AG08395 (cell line): ENCODE measurements around the gene AZGP1.
A peak's percentile ranks its signal among the peaks of the same experiment; 100 is the strongest.
"Not testable (repeated sequence)": the region's sequence is repeated elsewhere in the genome, so short reads cannot be mapped to it uniquely, and the experiment has no call there.

Experiments used
- DNase-seq: peaks from one replicate; pipeline ENCODE4 v3.0.0; 2012; ENCODE audit warnings: mixed read lengths, low spot score

AZGP1 gene

DNA sequence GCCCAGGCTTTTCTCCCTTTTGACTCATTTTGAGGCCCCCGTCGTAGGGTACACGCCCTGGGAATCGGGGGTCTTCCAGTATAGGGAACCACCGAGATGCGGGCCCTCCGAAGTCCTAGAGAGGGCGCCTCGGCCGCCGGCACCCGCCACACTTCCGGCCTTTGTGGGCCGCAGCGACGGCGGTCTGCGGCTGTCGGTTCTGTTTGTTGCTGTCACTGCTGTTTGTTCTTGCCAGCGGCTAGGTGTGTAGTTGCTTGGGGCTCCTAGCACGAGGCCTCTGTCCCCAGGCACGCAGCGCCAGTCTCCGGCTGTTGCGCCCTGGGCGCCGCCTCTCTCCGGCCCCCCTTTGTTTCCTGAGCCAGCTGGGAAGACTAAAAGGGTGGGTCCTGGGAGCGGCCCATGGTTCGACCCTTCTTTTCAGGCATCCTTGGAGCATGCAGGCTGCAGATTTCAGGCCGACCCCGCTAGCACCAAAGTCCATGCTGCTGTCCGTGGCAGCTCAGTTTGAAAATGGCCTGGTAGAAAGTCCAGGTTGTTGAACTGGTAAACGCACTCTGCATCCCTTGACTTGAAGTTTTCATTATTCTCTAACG, 21.8 kb upstream of the AZGP1 start:
- DNase-seq, result peak; percentile 28

DNA sequence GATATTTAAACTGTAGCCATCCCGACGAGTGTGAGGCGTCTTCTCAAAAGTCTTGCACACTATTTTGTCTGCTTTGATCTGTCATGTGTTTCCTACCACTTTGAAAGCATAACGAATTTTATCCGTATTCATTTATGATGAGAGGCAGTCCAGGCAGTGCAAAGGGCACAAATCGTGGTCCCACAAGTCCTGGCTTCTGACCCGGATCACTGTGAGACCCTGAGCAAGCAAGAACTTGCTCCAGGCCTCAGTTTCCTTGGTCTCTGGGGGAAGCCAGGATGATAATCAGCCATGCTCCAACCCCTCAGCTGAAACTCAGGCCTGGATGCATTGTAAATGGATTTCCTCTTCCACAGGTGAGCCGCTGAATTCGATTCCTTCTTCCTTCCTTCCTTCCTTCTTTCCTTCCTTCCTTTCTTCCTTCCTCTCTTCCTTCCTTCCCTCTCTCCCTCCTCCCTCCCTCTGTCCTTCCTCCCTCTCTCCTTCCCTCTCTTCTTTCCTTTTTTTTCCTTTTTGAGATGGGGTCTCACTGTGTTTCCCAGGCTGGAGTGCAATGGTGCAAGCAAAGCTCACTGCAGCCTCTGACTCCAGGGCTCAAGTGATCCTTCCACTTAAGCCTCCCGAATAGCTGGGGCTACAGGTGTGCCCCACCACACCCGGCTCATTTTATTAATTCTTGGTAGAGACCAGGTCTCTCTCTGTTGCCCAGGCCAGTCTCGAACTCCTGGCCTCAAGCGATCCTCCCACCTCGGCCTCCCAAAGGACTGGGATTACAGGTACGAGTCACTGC, 21.1 kb upstream of the AZGP1 start:
- DNase-seq, result no peak

DNA sequence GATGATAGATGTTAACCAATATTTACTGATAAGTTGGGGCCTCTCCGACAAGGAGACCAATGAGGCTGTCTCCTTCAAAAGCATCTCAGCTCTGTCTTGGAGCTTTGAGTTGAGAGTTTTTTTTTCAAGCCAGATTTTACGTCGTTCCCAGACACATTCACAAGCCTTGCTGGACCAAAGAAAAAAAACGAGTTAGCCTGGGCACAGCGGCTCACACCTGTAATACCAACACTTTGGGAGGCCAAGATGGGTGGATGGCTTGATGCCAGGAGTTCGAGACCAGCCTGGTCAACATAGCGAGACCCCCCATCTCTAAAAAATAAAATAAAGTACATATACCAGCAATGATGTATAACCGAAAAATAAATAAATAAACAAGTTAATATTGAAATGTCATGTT, 19.0 kb upstream of the AZGP1 start:
- DNase-seq, result no peak

DNA sequence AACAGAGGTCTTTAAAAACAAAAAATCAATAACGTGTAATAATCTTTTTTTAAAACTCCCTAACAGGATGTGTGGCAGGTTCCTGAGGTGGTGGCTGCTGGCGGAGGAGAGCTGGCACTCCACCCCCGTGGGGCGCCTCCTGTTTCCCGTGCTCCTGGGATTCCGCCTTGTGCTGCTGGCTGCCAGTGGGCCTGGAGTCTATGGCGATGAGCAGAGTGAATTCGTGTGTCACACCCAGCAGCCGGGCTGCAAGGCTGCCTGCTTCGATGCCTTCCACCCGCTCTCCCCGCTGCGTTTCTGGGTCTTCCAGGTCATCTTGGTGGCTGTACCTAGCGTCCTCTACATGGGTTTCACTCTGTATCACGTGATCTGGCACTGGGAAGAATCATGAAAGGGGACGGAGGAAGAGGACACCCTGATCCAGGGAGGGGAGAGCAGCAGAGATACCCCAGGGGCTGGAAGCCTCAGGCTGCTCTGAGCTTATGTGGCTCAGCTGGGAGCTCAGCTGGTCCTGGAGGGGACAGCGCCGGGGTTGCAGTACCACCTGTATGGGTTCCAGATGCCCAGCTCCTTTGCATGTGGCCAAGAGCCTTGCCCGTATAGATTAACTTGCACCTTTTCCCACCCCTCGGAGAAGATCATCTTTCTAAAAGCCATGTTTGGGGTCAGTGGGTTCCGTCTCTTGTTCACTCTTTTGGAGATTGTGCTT, 16.7 kb upstream of the AZGP1 start:
- DNase-seq, result no peak

DNA sequence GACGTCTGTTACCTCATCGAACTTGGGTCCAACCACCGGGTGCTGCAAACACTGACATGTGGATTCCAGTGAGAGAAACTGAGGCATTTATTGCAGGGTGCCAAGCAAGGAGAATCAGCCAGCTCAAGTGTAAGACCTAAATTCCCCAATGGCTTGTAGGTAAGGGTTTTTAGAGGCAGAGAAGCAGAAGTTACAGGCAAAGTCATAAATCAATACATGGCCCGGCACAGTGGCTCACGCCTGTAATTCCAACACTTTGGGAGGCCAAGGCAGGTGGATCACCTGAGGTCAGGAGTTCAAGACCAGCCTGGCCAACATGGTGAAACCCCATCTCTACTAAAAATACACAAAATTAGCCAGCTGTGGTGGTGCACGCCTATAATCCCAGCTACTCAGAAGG, 15.7 kb upstream of the AZGP1 start:
- not testable (repeated sequence) for DNase-seq

DNA sequence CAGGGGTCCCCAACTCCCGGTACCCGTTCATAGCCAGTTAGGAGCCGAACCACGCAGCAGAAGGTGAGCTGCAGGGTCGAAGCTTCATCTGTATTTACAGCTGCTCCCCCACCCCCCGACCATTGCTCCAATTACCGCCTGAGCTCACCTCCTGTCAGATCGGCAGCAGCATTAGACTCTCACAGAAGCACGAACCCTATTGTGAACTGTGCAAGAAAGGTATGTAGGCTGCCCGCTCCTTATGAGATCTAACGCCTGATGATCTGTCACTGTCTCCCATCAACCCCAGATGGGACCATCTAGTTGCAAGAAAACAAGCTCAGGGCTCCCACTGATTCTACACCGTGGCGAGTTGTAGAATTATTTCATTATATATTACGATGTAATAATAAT, 14.6 kb upstream of the AZGP1 start:
- DNase-seq, result no peak

DNA sequence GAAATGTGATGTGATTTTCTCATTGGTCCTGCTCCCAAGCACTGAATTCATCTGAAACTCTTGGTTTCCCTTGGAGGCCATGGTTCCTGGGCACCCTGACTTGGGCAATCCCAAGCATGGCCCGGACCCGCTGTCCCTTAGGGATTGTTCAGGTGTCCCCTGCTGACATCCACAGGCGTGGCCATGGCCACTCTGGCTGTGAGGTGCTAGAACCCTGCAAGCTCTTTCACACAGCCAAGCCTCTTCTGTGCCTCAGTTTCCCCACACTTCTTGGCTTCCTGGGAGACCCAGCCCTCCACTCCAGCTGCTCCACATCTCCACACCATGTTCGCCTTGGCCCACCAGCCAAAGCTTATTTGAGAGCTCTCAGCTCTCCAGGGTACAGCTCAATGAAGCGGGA, 12.0 kb upstream of the AZGP1 start:
- no peak for DNase-seq

DNA sequence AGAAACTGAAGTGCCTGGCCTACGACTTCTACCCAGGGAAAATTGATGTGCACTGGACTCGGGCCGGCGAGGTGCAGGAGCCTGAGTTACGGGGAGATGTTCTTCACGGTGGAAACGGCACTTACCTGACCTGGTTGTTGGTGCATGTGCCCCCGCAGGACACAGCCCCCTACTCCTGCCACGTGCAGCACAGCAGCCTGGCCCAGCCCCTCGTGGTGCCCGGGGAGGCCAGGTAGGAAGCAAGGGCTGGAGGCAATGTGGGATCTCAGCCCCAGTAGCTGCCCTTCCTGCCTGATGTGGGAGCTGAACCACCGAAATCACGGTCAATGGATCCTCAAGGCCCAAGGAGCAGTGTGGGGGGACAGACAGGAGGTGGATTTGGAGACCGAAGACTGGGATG, 11.5 kb upstream of the AZGP1 start:
- not testable (repeated sequence) for DNase-seq

DNA sequence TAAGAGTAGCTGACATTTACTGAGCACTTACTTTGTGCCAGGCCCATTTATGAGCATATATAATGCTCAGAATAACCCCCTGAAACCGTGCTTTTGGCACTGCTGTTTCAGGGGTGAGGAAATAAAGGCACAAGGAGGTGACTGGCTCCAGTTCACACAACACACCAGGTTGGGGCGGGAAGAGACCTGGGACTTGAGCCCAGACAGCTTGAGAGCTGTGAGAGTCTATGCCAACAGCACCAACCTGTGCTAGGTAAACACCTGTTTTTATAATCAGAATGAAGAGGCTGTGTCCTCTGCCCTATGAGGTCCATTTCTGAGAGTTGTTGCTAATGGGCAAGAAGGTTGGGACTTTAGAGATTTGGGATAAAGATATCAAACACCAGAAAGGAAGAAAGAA, 8.8 kb upstream of the AZGP1 start:
- no peak for DNase-seq

DNA sequence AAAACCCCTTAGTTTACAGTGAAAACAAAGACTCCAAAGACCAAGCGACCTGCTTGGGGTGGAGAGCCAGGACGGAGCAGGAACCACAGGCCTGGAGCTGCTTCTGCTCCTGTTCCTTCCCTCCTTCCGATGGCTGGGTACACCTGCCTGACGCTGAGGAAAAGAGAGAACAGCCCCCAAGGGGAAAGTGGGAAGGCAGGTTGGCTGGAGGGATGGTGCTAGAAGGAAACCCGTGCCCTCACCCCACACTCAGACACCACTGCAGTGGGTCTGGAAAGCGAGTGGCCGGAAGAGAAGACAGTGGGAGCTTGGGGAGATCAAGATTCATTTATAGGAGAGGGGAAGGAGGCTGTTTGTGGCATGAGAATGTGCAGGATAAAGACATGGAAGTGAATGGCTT, 5.2 kb upstream of the AZGP1 start:
- not testable (repeated sequence) for DNase-seq

DNA sequence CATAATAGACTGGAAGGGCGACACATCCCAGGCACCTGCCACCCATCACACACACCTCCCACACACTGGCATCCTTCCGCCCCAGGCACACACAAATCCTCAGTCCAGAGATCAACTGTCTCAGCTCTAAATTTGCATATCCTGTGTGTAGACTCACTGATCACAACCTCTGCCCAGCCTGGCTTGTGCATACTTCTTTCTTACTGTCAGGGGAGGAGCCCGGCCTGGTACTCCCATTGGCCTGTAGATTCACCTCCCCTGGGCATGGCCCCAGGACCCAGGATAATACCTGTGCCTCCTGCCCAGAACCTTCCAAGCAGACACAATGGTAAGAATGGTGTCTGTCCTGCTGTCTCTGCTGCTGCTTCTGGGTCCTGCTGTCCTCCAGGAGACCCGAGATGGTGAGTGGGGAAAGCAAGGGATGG, 4.6 kb upstream of the AZGP1 start:
- DNase-seq, result not testable (repeated sequence)

DNA sequence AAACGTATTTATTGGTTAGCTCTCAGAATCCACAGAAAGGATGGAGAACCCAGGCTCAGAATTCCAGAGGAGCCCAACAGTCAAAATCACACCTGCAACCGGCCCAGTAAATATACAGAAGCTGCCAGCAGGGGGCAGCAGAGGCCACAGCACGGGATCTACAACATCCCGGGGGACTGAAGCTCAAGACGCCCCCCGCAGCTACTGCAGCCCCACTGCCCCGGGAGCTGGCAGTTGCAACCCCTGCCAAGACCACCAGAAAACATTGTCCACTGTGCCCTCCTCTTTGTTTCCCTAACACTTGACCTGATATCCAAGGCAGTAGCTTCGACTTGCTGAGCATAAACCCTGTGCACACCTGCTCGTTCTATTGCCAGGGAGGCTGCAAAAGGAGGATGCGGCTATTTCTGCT, 4.0 kb upstream of the AZGP1 start:
- not testable (repeated sequence) for DNase-seq

DNA sequence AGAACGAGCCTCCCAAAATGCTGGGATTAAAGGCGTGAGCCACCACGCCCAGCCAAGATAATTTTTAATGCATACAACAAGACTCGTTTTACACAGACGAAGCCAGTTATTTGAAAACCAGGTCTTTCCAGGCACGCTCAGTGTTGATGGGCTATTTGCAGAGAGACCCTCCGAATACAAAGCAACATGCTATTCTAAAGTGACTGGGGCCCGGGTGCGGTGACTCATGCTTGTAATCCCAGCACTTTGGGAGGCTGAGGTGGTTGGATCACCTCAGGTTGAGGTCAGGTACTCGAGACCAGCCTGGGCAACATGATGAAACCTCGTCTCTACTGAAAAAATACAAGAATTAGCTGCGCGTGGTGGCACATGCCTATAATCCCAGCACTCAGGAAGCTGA, 795 bp upstream of the AZGP1 start:
- DNase-seq, result no peak

DNA sequence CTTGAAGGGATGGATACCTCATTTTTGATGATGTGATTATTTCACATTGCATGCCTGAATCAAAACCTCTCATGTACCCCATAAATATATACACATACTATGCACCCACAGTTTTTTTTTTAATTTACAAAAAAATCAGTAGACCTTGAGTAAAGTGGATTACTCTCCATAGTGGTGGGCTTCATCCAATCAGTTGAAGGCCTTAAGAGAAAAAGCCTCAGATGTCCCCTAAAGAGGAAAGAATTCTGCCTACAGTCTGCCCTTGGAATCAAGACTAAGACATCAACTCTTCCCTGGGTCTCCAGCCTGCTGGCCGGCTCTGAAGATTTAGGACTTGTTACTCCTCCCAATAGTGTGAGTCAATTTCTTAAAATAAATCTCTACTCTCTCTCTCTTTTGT, 1.1 kb downstream of the AZGP1 start:
- no peak for DNase-seq

DNA sequence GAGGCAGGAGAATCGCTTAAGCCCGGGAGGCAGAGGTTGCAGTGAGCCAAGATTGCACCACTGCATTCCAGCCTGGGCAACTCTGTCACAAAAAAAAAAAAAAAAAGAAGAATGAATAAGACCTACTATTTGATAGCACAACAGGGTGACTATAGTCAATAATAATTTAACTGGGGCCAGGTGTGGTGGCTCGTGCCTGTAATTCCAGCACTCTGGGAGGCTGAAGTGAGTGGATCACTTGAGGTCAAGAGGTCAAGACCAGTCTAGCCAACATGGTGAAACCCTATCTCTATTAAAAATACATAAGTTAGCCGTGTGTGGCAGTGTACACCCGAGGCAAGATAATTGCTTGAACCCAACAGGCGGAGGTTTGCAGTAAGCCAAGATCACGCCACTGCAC, 2.0 kb downstream of the AZGP1 start:
- DNase-seq, result not testable (repeated sequence)

DNA sequence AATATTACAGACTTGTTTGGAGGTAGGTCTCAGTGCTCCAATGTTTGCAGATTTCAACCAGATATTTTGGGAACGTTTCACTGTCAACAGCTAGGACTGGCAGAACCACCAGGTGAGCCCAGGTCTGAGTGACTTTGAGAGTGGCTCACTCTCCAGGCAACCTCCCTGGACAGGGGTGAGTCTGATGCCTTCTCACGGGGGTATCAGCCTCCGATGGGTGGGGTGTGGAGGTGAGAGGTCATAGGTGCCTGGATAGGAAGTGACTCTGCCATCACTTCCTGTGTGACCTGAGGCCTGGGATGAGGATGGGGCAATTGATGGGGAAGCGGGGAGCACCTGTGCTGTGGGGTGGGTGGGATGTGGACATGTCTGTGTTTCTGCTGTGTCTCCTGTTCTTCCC, 4.6 kb downstream of the AZGP1 start:
- DNase-seq, result no peak

DNA sequence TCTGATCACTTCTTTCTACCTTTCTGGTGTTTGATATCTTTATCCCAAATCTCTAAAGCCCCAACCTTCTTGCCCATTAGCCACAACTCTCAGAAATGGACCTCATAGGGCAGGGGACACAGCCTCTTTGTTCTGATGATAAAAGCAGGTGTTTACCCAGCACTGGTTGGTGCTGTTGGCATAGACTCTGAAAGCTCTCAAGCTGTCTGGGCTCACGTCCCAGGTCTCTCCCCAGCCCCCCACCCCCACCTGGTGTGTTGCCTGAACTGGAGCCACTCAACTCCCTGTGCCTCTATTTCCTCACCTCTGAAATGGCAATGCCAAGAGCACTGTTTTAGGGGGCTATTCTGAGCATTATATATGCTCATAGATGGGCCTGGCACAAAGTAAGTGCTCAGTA, 6.0 kb downstream of the AZGP1 start:
- not testable (repeated sequence) for DNase-seq

DNA sequence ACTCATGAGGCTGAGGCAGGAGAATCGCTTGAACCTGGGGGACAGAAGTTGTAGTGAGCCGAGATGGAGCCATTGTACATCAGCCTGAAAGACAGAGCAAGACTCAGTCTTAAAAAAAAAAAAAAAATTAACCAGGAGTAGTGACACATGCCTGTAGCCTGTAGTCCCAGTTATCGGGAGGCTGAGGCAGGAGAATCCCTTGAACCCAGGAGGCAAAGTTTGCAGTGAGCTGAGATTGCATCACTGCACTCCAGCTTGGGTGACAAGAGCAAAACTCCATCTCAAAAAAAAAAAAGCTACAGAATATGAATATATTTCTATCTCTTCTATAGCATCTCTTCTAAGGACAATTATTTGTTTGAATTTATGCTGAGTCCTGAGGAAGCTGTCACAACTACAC, 6.5 kb downstream of the AZGP1 start:
- DNase-seq, result no peak

DNA sequence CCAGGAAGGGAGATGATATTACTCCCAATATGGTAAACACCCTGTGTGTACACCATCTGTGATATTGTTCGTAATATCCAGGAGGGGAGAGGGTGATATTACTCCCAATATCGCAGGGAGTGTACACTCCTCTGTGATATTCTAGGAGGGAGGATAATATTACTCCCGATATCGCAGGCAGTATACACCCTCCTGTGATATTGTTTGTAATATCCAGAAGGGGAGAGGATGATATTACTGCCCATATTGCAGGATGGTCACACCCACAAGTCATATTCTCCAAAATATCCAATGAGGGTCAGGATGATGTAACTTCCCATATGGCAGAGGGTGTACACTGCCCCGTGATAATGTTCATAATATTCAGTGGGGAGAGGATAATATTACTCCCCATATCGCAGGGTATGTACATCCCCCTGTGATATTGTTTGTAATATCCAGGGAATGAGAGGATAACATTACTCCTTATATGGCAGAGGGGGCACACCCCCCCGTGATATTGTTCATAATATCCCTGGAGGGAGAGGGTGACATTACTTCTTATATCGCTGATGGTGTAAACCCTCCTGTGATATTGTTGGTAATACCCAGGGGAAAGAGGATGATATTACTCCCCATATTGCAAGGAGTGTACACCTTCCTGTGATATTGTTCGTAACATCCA, 17.1 kb downstream of the AZGP1 start:
- no peak for DNase-seq

DNA sequence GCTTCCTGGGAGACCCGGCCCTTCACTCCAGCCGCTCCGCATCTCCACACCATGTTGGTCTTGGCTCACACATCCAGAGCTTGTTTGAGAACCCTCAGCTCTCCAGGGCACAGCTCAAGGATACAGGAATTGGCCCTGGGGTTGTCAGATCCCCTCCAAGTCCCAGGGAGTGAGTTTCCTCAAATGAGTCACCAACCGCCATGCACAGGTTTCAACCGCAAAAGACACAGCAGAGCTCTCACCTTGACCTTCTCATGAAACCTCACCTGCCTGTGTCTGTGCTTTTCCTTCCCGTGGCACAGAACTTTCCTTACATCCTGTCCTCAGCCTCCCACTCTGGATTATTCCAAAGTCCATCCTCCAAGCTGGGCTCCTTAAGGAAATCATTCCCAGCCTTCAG, 20.6 kb downstream of the AZGP1 start:
- no peak for DNase-seq

DNA sequence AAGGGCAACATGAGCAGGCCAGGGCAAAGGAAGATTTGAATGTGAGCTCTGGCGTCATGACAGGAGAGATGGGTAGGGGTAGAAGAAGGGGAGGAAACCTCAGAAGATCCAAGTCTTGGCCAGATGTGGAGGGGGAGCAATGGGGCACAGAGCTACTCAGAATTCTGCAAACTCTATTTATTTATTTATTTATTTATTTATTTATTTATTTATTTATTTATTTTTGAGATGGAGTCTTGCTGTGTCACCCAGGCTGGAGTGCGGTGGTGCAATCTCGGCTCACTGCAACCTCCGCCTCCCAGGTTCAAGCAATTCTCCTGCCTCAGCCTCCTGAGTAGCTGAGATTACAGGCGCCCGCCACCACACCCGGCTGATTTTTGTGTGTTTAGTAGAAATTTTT, 21.2 kb downstream of the AZGP1 start:
- not testable (repeated sequence) for DNase-seq

DNA sequence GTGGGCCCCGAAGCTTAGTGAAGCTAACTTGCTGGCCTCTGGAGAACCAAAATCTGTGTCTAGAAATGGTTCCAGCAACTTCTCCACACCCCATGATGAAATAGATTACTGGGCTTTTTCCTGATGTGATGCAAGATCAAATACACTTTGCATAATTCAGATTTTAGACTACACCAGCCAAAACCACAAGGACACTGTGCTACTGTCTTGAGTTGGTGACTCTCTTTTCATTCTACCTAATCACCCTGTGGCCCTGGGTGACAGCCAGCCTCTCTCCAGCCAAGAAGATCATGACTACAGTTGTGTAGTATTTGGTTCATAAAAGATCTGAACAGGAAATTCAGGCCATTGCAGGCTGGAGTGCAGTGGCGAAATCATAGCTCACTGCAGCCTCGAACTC, 22.2 kb downstream of the AZGP1 start:
- peak; percentile 62 for DNase-seq

DNA sequence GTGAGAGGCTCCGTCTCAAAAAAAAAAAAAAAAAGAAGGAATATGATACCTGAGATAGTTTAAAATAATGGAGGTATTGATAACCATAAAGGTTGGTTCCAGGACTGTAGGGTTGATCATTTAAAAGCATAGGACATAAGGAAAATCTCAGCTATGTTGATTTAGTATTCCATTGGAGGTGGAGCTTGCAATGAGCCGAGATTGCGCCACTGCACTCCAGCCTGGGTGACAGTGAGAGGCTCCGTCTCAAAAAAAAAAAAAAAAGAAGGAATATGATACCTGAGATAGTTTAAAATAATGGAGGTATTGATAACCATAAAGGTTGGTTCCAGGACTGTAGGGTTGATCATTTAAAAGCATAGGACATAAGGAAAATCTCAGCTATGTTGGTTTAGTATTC, 23.2 kb downstream of the AZGP1 start:
- DNase-seq, result not testable (repeated sequence)
